ENCODE data around the gene SNX1. TPM values are rescaled to one million over a fixed set of nuclear protein-coding genes. Genes with fewer than 3 reads are reported as not detected.

The SNX1 gene
- total and polyA plus RNA-seq, 2 of the 13 experiments (the other 11 are each of a cell fraction or from before 2014, with no cell fraction given), result 29.3 to 60.1 TPM

DNA sequence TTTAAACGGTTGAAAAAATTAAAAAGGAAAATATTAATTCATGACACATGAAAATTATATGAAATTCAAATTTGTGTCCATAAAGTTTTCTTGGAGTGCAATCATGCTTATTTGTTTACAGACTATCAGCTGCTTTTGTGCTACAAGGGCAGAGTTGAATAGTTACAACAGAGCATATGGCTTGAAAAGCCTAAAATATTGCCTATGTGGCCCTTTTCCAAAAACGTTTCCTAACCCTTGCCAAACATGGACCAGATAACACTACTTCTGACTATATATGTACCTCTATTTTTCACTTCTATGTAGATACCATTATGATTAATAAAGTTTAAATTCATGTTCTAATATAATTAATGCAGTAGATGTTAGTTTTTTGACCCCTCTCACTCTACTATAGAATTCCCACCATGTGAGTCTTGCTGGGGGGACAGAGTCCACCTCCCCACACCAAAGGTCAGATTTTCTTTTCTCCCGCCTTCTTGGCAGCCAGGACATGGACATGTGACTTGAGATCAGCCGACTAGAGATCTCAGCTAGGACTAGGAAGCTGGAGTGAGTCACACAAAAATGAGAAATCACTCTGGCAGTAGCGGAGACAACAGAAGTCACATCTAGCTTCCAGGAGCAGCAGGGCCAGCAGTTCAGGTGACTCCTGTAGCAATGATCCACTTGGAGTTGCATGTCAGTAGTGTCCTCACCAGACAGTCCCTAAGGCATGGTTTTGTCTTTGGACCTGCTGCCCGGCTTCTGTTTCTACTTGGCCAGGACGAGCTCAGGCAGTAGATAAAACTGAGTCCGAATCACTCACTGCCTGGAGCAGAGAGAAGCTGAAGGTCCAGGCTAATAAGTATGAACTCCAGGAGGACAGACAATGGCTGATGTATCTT lies 24.6 kb upstream of the SNX1 start (continued):
- TF ChIP-seq CBFB (CRISPR knock-in tag; IDR thresholded peaks at IDR 0.05) (no peak), ZFP90 (CRISPR knock-in tag; IDR thresholded peaks at IDR 0.05; ENCODE audit: borderline replicate concordance) (no peak), ZNF510 (CRISPR knock-in tag; IDR thresholded peaks at IDR 0.05; ENCODE audit: low read depth) (no peak), ZNF12 (CRISPR knock-in tag; IDR thresholded peaks at IDR 0.05) (no peak), REXO4 (CRISPR knock-in tag; IDR thresholded peaks at IDR 0.05; ENCODE audit: borderline replicate concordance) (no peak), ZNF274 (CRISPR knock-in tag; IDR thresholded peaks at IDR 0.05) (peak; percentile 41; the same call in 1 of the 2 replicates), FOXC1 (CRISPR knock-in tag; IDR thresholded peaks at IDR 0.05; ENCODE audit: borderline replicate concordance) (peak; percentile 49; the same call in 1 of the 2 replicates), ZBTB39 (CRISPR knock-in tag; IDR thresholded peaks at IDR 0.05) (no peak), ZNF30 (CRISPR knock-in tag; IDR thresholded peaks at IDR 0.05) (no peak), NR2F6 (IDR thresholded peaks at IDR 0.05) (no peak), NR2F6 (CRISPR knock-in tag; IDR thresholded peaks at IDR 0.05) (peak; percentile 36; the same call in 1 of the 2 replicates), JARID2 (CRISPR knock-in tag; IDR thresholded peaks at IDR 0.05; ENCODE audit: insufficient replicate concordance) (no peak), ZMYM4 (CRISPR knock-in tag; IDR thresholded peaks at IDR 0.05) (peak; percentile 32; the same call in 1 of the 2 replicates), BCL6 (CRISPR knock-in tag; IDR thresholded peaks at IDR 0.05) (0 out of 2 replicates have a peak, but pooled peaks have one; percentile 23), SP4 (CRISPR knock-in tag; IDR thresholded peaks at IDR 0.05) (no peak), NCOR1 (IDR thresholded peaks at IDR 0.05; ENCODE audit: borderline replicate concordance, low read length) (peak; percentile 67; the same call in 1 of the 2 replicates), GTF2F1 (IDR thresholded peaks at IDR 0.05; ENCODE audit: low read length) (no peak), DBP (CRISPR knock-in tag; IDR thresholded peaks at IDR 0.05; ENCODE audit: not compliant biosample characterization) (no peak), BHLHE40 (IDR thresholded peaks at IDR 0.05; ENCODE audit: low read length) (peak; percentile 26; the same call in 1 of the 2 replicates), ZNF7 (CRISPR knock-in tag; IDR thresholded peaks at IDR 0.05) (no peak), NFRKB (IDR thresholded peaks at IDR 0.05) (no peak), RXRB (CRISPR knock-in tag; IDR thresholded peaks at IDR 0.05; ENCODE audit: borderline replicate concordance) (0 out of 2 replicates have a peak, but pooled peaks have one; percentile 28)
- TF ChIP-seq, protein P1, sequence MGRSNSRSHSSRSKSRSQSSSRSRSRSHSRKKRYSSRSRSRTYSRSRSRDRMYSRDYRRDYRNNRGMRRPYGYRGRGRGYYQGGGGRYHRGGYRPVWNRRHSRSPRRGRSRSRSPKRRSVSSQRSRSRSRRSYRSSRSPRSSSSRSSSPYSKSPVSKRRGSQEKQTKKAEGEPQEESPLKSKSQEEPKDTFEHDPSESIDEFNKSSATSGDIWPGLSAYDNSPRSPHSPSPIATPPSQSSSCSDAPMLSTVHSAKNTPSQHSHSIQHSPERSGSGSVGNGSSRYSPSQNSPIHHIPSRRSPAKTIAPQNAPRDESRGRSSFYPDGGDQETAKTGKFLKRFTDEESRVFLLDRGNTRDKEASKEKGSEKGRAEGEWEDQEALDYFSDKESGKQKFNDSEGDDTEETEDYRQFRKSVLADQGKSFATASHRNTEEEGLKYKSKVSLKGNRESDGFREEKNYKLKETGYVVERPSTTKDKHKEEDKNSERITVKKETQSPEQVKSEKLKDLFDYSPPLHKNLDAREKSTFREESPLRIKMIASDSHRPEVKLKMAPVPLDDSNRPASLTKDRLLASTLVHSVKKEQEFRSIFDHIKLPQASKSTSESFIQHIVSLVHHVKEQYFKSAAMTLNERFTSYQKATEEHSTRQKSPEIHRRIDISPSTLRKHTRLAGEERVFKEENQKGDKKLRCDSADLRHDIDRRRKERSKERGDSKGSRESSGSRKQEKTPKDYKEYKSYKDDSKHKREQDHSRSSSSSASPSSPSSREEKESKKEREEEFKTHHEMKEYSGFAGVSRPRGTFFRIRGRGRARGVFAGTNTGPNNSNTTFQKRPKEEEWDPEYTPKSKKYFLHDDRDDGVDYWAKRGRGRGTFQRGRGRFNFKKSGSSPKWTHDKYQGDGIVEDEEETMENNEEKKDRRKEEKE (IDR thresholded peaks at IDR 0.05), result no peak

All from HepG2 (cell line).